ENCODE results near the gene DLEC1. TPM values are rescaled to one million over a fixed set of nuclear protein-coding genes. Genes with fewer than 3 reads are reported as not detected.

Gene DLEC1
- total RNA-seq, 2 donors from 2014 or later, result 0.52 to 0.56 TPM

- H3K4me3 ChIP-seq, result no peak overlapping the region
- TF ChIP-seq, protein P1, sequence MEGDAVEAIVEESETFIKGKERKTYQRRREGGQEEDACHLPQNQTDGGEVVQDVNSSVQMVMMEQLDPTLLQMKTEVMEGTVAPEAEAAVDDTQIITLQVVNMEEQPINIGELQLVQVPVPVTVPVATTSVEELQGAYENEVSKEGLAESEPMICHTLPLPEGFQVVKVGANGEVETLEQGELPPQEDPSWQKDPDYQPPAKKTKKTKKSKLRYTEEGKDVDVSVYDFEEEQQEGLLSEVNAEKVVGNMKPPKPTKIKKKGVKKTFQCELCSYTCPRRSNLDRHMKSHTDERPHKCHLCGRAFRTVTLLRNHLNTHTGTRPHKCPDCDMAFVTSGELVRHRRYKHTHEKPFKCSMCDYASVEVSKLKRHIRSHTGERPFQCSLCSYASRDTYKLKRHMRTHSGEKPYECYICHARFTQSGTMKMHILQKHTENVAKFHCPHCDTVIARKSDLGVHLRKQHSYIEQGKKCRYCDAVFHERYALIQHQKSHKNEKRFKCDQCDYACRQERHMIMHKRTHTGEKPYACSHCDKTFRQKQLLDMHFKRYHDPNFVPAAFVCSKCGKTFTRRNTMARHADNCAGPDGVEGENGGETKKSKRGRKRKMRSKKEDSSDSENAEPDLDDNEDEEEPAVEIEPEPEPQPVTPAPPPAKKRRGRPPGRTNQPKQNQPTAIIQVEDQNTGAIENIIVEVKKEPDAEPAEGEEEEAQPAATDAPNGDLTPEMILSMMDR (IDR thresholded peaks at IDR 0.05), result no peak
- intact Hi-C loops (cut with DNase I), result no loop called here
- no peak overlapping the region for H3K27ac ChIP-seq
- no peak for DNase-seq
- no peaks in the 10 kb centered on the region for H3K4me1 ChIP-seq
- no peak overlapping the region for H3K9ac ChIP-seq (ENCODE audit: low read depth in 2 of 2, low read length in 2 of 2)
- no peaks in the 10 kb centered on the region for H3K9me3 ChIP-seq
- H3K27me3 ChIP-seq, result no peaks in the 10 kb centered on the region
- peaks cover 35% of the 10 kb centered on the region for H3K36me3 ChIP-seq
Observed at GRCh38 chr3:38125305-38126120, 86.5 kb downstream of the DLEC1 start.

GRCh38 chr3:38126121-38126892 lies 87.3 kb downstream of the DLEC1 start:
- peaks cover 4% of the 10 kb centered on the region for H3K4me1 ChIP-seq
- H3K36me3 ChIP-seq, result peaks cover 35% of the 10 kb centered on the region
- TF ChIP-seq, protein P1 (IDR thresholded peaks at IDR 0.05), result no peak
- intact Hi-C loops (cut with DNase I), result no loop called here
- no peak for DNase-seq
- H3K9me3 ChIP-seq, result no peaks in the 10 kb centered on the region
- no peak overlapping the region for H3K4me3 ChIP-seq
- H3K27me3 ChIP-seq, result no peaks in the 10 kb centered on the region
- H3K9ac ChIP-seq (ENCODE audit: low read depth in 2 of 2, low read length in 2 of 2), result no peak overlapping the region
- no peak overlapping the region for H3K27ac ChIP-seq

- no peak overlapping the region for H3K4me3 ChIP-seq
- peaks cover 30% of the 10 kb centered on the region for H3K36me3 ChIP-seq
- intact Hi-C loops (cut with DNase I), result no loop called here
- no peak overlapping the region for H3K9ac ChIP-seq (ENCODE audit: low read depth in 2 of 2, low read length in 2 of 2)
- no peaks in the 10 kb centered on the region for H3K27me3 ChIP-seq
- TF ChIP-seq, protein P1 (IDR thresholded peaks at IDR 0.05), result no peak
- H3K4me1 ChIP-seq, result peaks cover 4% of the 10 kb centered on the region
- no peaks in the 10 kb centered on the region for H3K9me3 ChIP-seq
- no peak for DNase-seq
- H3K27ac ChIP-seq, result no peak overlapping the region
Observed at GRCh38 chr3:38127611-38128302, 88.7 kb downstream of the DLEC1 start.

GRCh38 chr3:38128303-38128655 lies 89.3 kb downstream of the DLEC1 start:
- Histone ChIP-seq H3K27me3 (no peaks in the 10 kb centered on the region), H3K4me3 (no peak overlapping the region), H3K9me3 (no peaks in the 10 kb centered on the region), H3K9ac (ENCODE audit: low read depth in 2 of 2, low read length in 2 of 2) (no peak overlapping the region), H3K36me3 (peaks cover 30% of the 10 kb centered on the region), H3K4me1 (peaks cover 4% of the 10 kb centered on the region), H3K27ac (no peak overlapping the region)
- TF ChIP-seq, protein P1 (IDR thresholded peaks at IDR 0.05), result no peak
- DNase-seq, result no peak
- intact Hi-C loops (cut with DNase I), result no loop called here

DNA sequence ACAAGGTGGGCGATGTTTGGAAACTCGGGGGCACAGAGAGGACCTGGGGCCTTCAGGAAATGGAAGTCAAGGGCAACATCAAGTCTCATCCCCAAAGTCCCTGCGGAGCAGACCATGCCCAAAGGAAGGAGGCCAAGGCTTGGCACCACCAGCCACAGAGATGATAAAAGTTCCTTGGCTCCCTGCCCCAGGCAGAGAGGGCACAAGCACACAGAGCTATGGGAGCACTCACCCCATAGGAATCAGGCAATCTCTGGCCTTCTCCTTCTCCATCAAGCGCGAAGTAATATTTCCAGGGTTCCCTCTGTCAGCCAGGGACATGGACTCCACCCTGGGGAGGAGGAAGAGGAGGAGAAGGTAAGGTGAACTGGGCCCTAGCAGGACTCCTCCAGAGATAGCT lies 90.0 kb downstream of the DLEC1 start:
- Histone ChIP-seq H3K27me3 (no peaks in the 10 kb centered on the region), H3K4me3 (no peak overlapping the region), H3K9me3 (no peaks in the 10 kb centered on the region), H3K36me3 (peaks cover 30% of the 10 kb centered on the region), H3K4me1 (peaks cover 7% of the 10 kb centered on the region), H3K9ac (ENCODE audit: low read depth in 2 of 2, low read length in 2 of 2) (no peak overlapping the region), H3K27ac (no peak overlapping the region)
- no peak for DNase-seq
- intact Hi-C loops (cut with DNase I), result no loop called here
- TF ChIP-seq, protein P1 (IDR thresholded peaks at IDR 0.05), result no peak
